Stimulated activated naive CD8-positive, alpha-beta T cell treated with anti-CD3 and anti-CD28 coated beads, Interleukin-15, amount 100 ng/mL, for 72 hours (primary cell): ENCODE data around the gene ZNF407.

ENCODE experiments used
- ATAC-seq: fragments of 150-1000 bp; cut with Tn5 transposase; 2 replicates; pipeline ENCODE4 v1.10.0; 2021; ENCODE audit warnings: mild to moderate bottlenecking, moderate library complexity
- DNase-seq, 2 donors: peaks; one replicate each; pipeline ENCODE4 v3.0.0; 2021 to 2022
- H3K27ac Mint-ChIP-seq, 2 donors: one replicate each; pipeline ENCODE4 v1.8.0; 2022; ENCODE audit warnings: mild to moderate bottlenecking in 2 of 2, mixed read lengths in 2 of 2, moderate library complexity in 2 of 2
- H3K27me3 Mint-ChIP-seq: one replicate; pipeline ENCODE4 v1.8.0; 2022; ENCODE audit warnings: mixed read lengths
- H3K4me1 Mint-ChIP-seq: one replicate; pipeline ENCODE4 v1.8.0; 2022; ENCODE audit warnings: mild to moderate bottlenecking, mixed read lengths
- H3K4me3 Mint-ChIP-seq, 2 donors: one replicate each; pipeline ENCODE4 v1.8.0; 2022; ENCODE audit warnings: mild to moderate bottlenecking in 2 of 2, mixed read lengths in 2 of 2, moderate library complexity in 1 of 2
- H3K9me3 Mint-ChIP-seq, 2 donors: one replicate each; pipeline ENCODE4 v1.8.0; 2022; ENCODE audit warnings: mixed read lengths in 2 of 2

ZNF407 gene

GRCh38 chr18:74856434-74856833, 258.8 kb downstream of the ZNF407 start:
- DNase-seq, result no peak
- Mint-ChIP-seq H3K27me3 (no peaks in the 10 kb centered on the region), H3K9me3 (no peaks in the 10 kb centered on the region), H3K4me1 (no peaks in the 10 kb centered on the region), H3K4me3 (no peak overlapping the region), H3K27ac (no peak overlapping the region)
- ATAC-seq, result no peak

- Mint-ChIP-seq H3K27me3 (no peaks in the 10 kb centered on the region), H3K4me1 (no peaks in the 10 kb centered on the region), H3K27ac (no peak overlapping the region), H3K4me3 (no peak overlapping the region), H3K9me3 (no peaks in the 10 kb centered on the region)
- ATAC-seq (no peak), DNase-seq (no peak)
These were observed 259.3 kb downstream of the ZNF407 start for GRCh38 chr18:74856928-74857327.

GRCh38 chr18:74857901-74858300, 260.2 kb downstream of the ZNF407 start:
- no peak for DNase-seq
- no peak overlapping the region for H3K4me3 Mint-ChIP-seq
- no peaks in the 10 kb centered on the region for H3K27me3 Mint-ChIP-seq
- ATAC-seq, result no peak
- no peaks in the 10 kb centered on the region for H3K4me1 Mint-ChIP-seq
- no peak overlapping the region for H3K27ac Mint-ChIP-seq
- no peaks in the 10 kb centered on the region for H3K9me3 Mint-ChIP-seq

- Mint-ChIP-seq H3K4me3 (no peak overlapping the region), H3K27ac (no peak overlapping the region), H3K4me1 (no peaks in the 10 kb centered on the region), H3K9me3 (no peaks in the 10 kb centered on the region), H3K27me3 (no peaks in the 10 kb centered on the region)
- DNase-seq, result no peak
- ATAC-seq, result no peak
These were observed 263.5 kb downstream of the ZNF407 start for GRCh38 chr18:74861154-74861553.

GRCh38 chr18:74862094-74862493, 264.4 kb downstream of the ZNF407 start:
- DNase-seq (no peak), ATAC-seq (no peak)
- no peaks in the 10 kb centered on the region for H3K4me1 Mint-ChIP-seq
- no peaks in the 10 kb centered on the region for H3K27me3 Mint-ChIP-seq
- no peak overlapping the region for H3K4me3 Mint-ChIP-seq
- H3K27ac Mint-ChIP-seq, result no peak overlapping the region
- H3K9me3 Mint-ChIP-seq, result no peaks in the 10 kb centered on the region

GRCh38 chr18:74866577-74866976, 268.9 kb downstream of the ZNF407 start:
- Mint-ChIP-seq H3K27ac (no peak overlapping the region), H3K4me3 (no peak overlapping the region), H3K4me1 (no peaks in the 10 kb centered on the region), H3K9me3 (no peaks in the 10 kb centered on the region), H3K27me3 (no peaks in the 10 kb centered on the region)
- no peak for DNase-seq
- ATAC-seq, result no peak

GRCh38 chr18:74868461-74868860, 270.8 kb downstream of the ZNF407 start:
- DNase-seq (no peak), ATAC-seq (no peak)
- H3K9me3 Mint-ChIP-seq, result no peaks in the 10 kb centered on the region
- no peak overlapping the region for H3K4me3 Mint-ChIP-seq
- no peaks in the 10 kb centered on the region for H3K27me3 Mint-ChIP-seq
- H3K4me1 Mint-ChIP-seq, result no peaks in the 10 kb centered on the region
- no peak overlapping the region for H3K27ac Mint-ChIP-seq

- H3K27ac Mint-ChIP-seq, result no peak overlapping the region
- ATAC-seq (no peak), DNase-seq (no peak)
- no peaks in the 10 kb centered on the region for H3K4me1 Mint-ChIP-seq
- no peaks in the 10 kb centered on the region for H3K9me3 Mint-ChIP-seq
- no peak overlapping the region for H3K4me3 Mint-ChIP-seq
- no peaks in the 10 kb centered on the region for H3K27me3 Mint-ChIP-seq
These were observed 272.5 kb downstream of the ZNF407 start for GRCh38 chr18:74869904-74870863.

- no peaks in the 10 kb centered on the region for H3K27me3 Mint-ChIP-seq
- no peaks in the 10 kb centered on the region for H3K4me1 Mint-ChIP-seq
- no peak overlapping the region for H3K27ac Mint-ChIP-seq
- ATAC-seq, result no peak
- no peaks in the 10 kb centered on the region for H3K9me3 Mint-ChIP-seq
- no peak overlapping the region for H3K4me3 Mint-ChIP-seq
- no peak for DNase-seq
These were observed 273.3 kb downstream of the ZNF407 start for GRCh38 chr18:74870950-74871349.

- ATAC-seq (no peak), DNase-seq (no peak)
- no peaks in the 10 kb centered on the region for H3K27me3 Mint-ChIP-seq
- no peaks in the 10 kb centered on the region for H3K4me1 Mint-ChIP-seq
- no peak overlapping the region for H3K4me3 Mint-ChIP-seq
- H3K27ac Mint-ChIP-seq, result no peak overlapping the region
- no peaks in the 10 kb centered on the region for H3K9me3 Mint-ChIP-seq
These were observed 276.0 kb downstream of the ZNF407 start for GRCh38 chr18:74873629-74874028.

- no peak overlapping the region for H3K4me3 Mint-ChIP-seq
- no peaks in the 10 kb centered on the region for H3K4me1 Mint-ChIP-seq
- no peaks in the 10 kb centered on the region for H3K27me3 Mint-ChIP-seq
- no peaks in the 10 kb centered on the region for H3K9me3 Mint-ChIP-seq
- ATAC-seq (no peak), DNase-seq (no peak)
- no peak overlapping the region for H3K27ac Mint-ChIP-seq
These were observed 276.7 kb downstream of the ZNF407 start for GRCh38 chr18:74874351-74874750.

- DNase-seq (no peak), ATAC-seq (no peak)
- peaks cover 0 to 5% of the 10 kb centered on the region in 2 donors for H3K9me3 Mint-ChIP-seq
- no peak overlapping the region for H3K27ac Mint-ChIP-seq
- H3K4me1 Mint-ChIP-seq, result no peaks in the 10 kb centered on the region
- no peak overlapping the region for H3K4me3 Mint-ChIP-seq
- no peaks in the 10 kb centered on the region for H3K27me3 Mint-ChIP-seq
These were observed 279.1 kb downstream of the ZNF407 start for GRCh38 chr18:74876630-74877243.

- H3K9me3 Mint-ChIP-seq, result peaks cover 0 to 5% of the 10 kb centered on the region in 2 donors
These were observed 280.6 kb downstream of the ZNF407 start for GRCh38 chr18:74878267-74878666.

GRCh38 chr18:74880706-74881278, 283.1 kb downstream of the ZNF407 start:
- DNase-seq, result no peak
- no peak overlapping the region for H3K4me3 Mint-ChIP-seq
- H3K4me1 Mint-ChIP-seq, result no peaks in the 10 kb centered on the region
- ATAC-seq, result no peak
- no peaks in the 10 kb centered on the region for H3K27me3 Mint-ChIP-seq
- peaks cover 0 to 5% of the 10 kb centered on the region in 2 donors for H3K9me3 Mint-ChIP-seq
- no peak overlapping the region for H3K27ac Mint-ChIP-seq

More at GRCh38 chr18:74878267-74878666, 280.6 kb downstream of the ZNF407 start:
- Mint-ChIP-seq H3K27me3 (no peaks in the 10 kb centered on the region), H3K4me1 (no peaks in the 10 kb centered on the region), H3K4me3 (no peak overlapping the region), H3K27ac (no peak overlapping the region)
- ATAC-seq (no peak), DNase-seq (no peak)

GRCh38 chr18:74892066-74892627, 294.5 kb downstream of the ZNF407 start:
- H3K27me3 Mint-ChIP-seq, result no peaks in the 10 kb centered on the region
- H3K4me1 Mint-ChIP-seq, result no peaks in the 10 kb centered on the region
- H3K27ac Mint-ChIP-seq, result no peak overlapping the region
- H3K9me3 Mint-ChIP-seq, result no peaks in the 10 kb centered on the region
- DNase-seq, result no peak
- no peak for ATAC-seq
- H3K4me3 Mint-ChIP-seq, result no peak overlapping the region

GRCh38 chr18:74895686-74896085, 298.0 kb downstream of the ZNF407 start:
- Mint-ChIP-seq H3K4me3 (no peak overlapping the region), H3K27me3 (no peaks in the 10 kb centered on the region), H3K4me1 (peaks cover 6% of the 10 kb centered on the region), H3K9me3 (no peaks in the 10 kb centered on the region), H3K27ac (no peak overlapping the region)
- DNase-seq (no peak), ATAC-seq (no peak)
